Smooth muscle cell (in vitro differentiated cells): ENCODE results near the gene SLC9A2. TPM values are rescaled to one million over a fixed set of nuclear protein-coding genes. Genes with fewer than 3 reads are reported as not detected.
A peak's percentile ranks its signal among the peaks of the same experiment; 100 is the strongest.

ENCODE experiments used
- DNase-seq: peaks from one replicate; lab custom pipeline; 2025; ENCODE audit not compliant: unreplicated experiment; lab: John Stamatoyannopoulos, UW
- H2AFZ ChIP-seq: fragments of 200-600 bp; sonication (generic); 2 replicates; pipeline ENCODE4 v1.6.0; 2016; ENCODE audit warnings: antibody characterized with exemption, low read depth, mild to moderate bottlenecking
- H3F3A ChIP-seq: fragments of 200-600 bp; sonication (generic); 2 replicates; pipeline ENCODE4 v1.6.0; 2017; ENCODE audit warnings: antibody characterized with exemption, low read depth
- H3K27ac ChIP-seq: fragments of 200-600 bp; sonication (generic); 2 replicates; pipeline ENCODE4 v1.5.1; 2016; ENCODE audit warnings: low read depth, mild to moderate bottlenecking
- H3K27me3 ChIP-seq: fragments of 200-600 bp; sonication (generic); 2 replicates; pipeline ENCODE4 v1.6.1; 2016; ENCODE audit warnings: low read depth, mild to moderate bottlenecking
- H3K36me3 ChIP-seq: fragments of 200-600 bp; sonication (generic); 2 replicates; pipeline ENCODE4 v1.5.1; 2016; ENCODE audit warnings: low read depth
- H3K4me1 ChIP-seq: fragments of 200-600 bp; sonication (generic); 2 replicates; pipeline ENCODE4 v1.5.1; 2016; ENCODE audit warnings: low read depth
- H3K4me2 ChIP-seq: fragments of 200-600 bp; sonication (generic); 2 replicates; pipeline ENCODE4 v1.6.0; 2016; ENCODE audit warnings: mild to moderate bottlenecking
- H3K4me3 ChIP-seq: fragments of 200-600 bp; sonication (generic); 2 replicates; pipeline ENCODE4 v1.5.1; 2016; ENCODE audit warnings: mild to moderate bottlenecking
- H3K79me2 ChIP-seq: fragments of 200-600 bp; sonication (generic); 2 replicates; pipeline ENCODE4 v1.6.0; 2016; ENCODE audit warnings: low read depth, mild to moderate bottlenecking
- H3K9ac ChIP-seq: fragments of 200-600 bp; sonication (generic); 2 replicates; pipeline ENCODE4 v1.6.0; 2016; ENCODE audit warnings: low read depth
- H3K9me3 ChIP-seq: fragments of 200-600 bp; sonication (generic); replicated peaks from 2 replicates; pipeline ENCODE4 v1.5.1; 2016; ENCODE audit warnings: low read depth
- H4K20me1 ChIP-seq: fragments of 200-600 bp; sonication (generic); 2 replicates; pipeline ENCODE4 v1.6.0; 2016; ENCODE audit warnings: low read depth
- CTCF ChIP-seq: fragments of 200-600 bp; sonication (generic); IDR thresholded peaks from 2 replicates; pipeline ENCODE4 v1.5.1; 2017; ENCODE audit warnings: borderline replicate concordance, mild to moderate bottlenecking, antibody characterized with exemption; ENCODE audit not compliant: insufficient read depth, poor library complexity, severe bottlenecking
- WGBS: methylation state at CpG from one replicate; pipeline ENCODE4 v1.1.7; 2016; ENCODE audit warnings: low lambda C conversion rate; 5-methylcytosine and 5-hydroxymethylcytosine counted together
- polyA plus RNA-seq: library from polyadenylated mRNA; unstranded; fragments of >200 nt; fragmentation: Nextera tagmentation; extraction: Ambion mirVana; gene quantifications from 2 replicates; pipeline ENCODE4 v1.2.1, GENCODE V29; 2016
- total RNA-seq: library from RNA; depleted of rRNA; stranded (reverse); fragments of >200 nt; gene quantifications from 2 replicates; pipeline ENCODE4 v1.2.3, GENCODE V29; 2014

SLC9A2 gene
- total and polyA plus RNA-seq, 2 experiments from 2014 or later, result not detected

GRCh38 chr2:102589444-102589843 is 29.9 kb upstream of the SLC9A2 start:
- no peaks in the 10 kb centered on the region for H3K9me3 ChIP-seq
- no peaks in the 10 kb centered on the region for H3K79me2 ChIP-seq
- no peak overlapping the region for H3K4me2 ChIP-seq
- no peak overlapping the region for H3K27ac ChIP-seq
- peaks cover 5% of the 10 kb centered on the region for H3K4me1 ChIP-seq
- 86% methylated on average over 4 of the region's 4 CpGs for WGBS
- H4K20me1 ChIP-seq, result no peaks in the 10 kb centered on the region
- H2AFZ ChIP-seq, result no peak overlapping the region
- no peak for DNase-seq
- H3F3A ChIP-seq, result no peaks in the 10 kb centered on the region
- no peak overlapping the region for H3K9ac ChIP-seq
- H3K4me3 ChIP-seq, result no peak overlapping the region
- H3K27me3 ChIP-seq, result no peaks in the 10 kb centered on the region
- no peaks in the 10 kb centered on the region for H3K36me3 ChIP-seq
- no peak for TF ChIP-seq CTCF

DNA sequence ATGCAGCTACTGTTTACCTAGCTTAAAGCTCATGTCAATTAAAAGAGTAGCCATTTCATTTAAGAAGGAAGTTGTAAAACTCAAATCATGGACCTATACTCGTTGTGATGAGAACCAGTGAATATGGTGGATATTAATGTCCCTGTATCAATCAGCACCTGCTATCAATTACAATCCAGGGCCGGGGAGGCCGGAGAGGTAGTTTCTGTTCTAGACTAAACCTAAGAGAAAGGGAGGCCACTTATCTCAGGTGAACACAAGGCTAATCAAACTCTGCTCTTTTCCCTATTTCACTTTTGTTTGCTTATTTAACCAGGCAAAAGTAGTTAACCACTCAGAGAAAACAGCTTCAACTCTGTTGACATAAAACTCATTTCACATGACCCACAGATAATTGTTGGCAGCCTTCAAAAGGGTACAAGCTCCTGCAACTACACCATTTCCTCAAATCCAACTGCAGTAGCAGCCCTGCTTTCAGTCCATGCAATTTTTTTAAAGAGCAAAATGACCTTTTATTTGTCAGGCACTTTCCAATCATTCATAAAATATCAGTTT is 27.8 kb upstream of the SLC9A2 start:
- no peak overlapping the region for H3K27ac ChIP-seq
- DNase-seq, result no peak

DNA sequence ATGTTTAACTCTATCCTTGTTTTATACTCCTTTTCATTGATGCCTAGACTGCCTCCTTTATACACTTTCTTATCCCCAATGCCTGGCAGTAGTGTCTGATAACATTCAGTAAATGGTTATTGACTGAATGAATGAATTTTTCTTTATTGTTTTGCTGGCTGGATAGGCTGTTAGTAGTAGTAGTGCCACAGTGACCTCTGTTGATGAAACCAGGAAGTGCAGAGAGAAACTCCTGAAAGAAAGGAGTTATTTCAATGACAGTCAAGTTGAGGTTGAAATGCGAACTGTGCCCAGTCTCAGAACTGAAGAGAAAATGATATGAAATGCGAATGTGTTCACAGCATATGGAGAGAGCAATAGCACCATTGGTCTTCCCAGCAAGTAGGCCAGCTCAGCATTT is 26.8 kb upstream of the SLC9A2 start:
- no peaks in the 10 kb centered on the region for H3K79me2 ChIP-seq
- H3K4me2 ChIP-seq, result no peak overlapping the region
- H3K4me1 ChIP-seq, result no peaks in the 10 kb centered on the region
- no peaks in the 10 kb centered on the region for H3F3A ChIP-seq
- WGBS, result 78% methylated on average over 2 of the region's 2 CpGs
- H3K27me3 ChIP-seq, result no peaks in the 10 kb centered on the region
- no peak overlapping the region for H2AFZ ChIP-seq
- no peak overlapping the region for H3K4me3 ChIP-seq
- peak; percentile 41 for TF ChIP-seq CTCF
- no peaks in the 10 kb centered on the region for H4K20me1 ChIP-seq
- H3K36me3 ChIP-seq, result no peaks in the 10 kb centered on the region
- no peaks in the 10 kb centered on the region for H3K9me3 ChIP-seq
- no peak overlapping the region for H3K27ac ChIP-seq
- no peak for DNase-seq
- H3K9ac ChIP-seq, result no peak overlapping the region

More for the DNA sequence above, 27.8 kb upstream of the SLC9A2 start:
- Histone ChIP-seq H3K4me2 (no peak overlapping the region), H3K4me3 (no peak overlapping the region), H3K4me1 (no peaks in the 10 kb centered on the region), H3K79me2 (no peaks in the 10 kb centered on the region), H3F3A (no peaks in the 10 kb centered on the region), H3K27me3 (no peaks in the 10 kb centered on the region), H3K36me3 (no peaks in the 10 kb centered on the region), H4K20me1 (no peaks in the 10 kb centered on the region), H2AFZ (no peak overlapping the region), H3K9me3 (no peaks in the 10 kb centered on the region), H3K9ac (no peak overlapping the region)
- TF ChIP-seq CTCF, result no peak
- 87% methylated on average over 3 of the region's 3 CpGs for WGBS

DNA sequence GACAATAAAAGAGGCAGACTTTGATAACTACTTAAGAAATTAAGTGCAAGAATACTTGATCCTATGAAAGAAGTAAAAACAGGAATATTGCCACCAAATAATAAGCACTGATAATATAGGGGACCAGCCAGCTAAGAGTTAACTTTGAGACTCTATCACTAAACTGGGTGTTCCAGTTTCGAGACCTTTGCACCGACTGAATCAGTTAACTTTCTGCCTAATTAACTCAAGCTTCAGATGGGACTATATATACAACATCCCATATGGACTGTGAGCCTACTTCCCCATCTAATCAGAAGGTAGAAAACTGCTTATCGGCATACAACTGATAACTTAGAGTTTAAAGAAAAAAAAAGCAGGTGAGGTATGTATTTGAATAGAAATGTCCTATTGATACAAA is 25.8 kb upstream of the SLC9A2 start:
- Histone ChIP-seq H3K79me2 (no peaks in the 10 kb centered on the region), H3K36me3 (no peaks in the 10 kb centered on the region), H4K20me1 (no peaks in the 10 kb centered on the region), H3K9me3 (no peaks in the 10 kb centered on the region), H3K27ac (no peak overlapping the region), H3K4me2 (no peak overlapping the region), H2AFZ (no peak overlapping the region), H3K9ac (no peak overlapping the region), H3F3A (no peaks in the 10 kb centered on the region), H3K27me3 (peaks cover 3% of the 10 kb centered on the region), H3K4me3 (no peak overlapping the region), H3K4me1 (no peaks in the 10 kb centered on the region)
- TF ChIP-seq CTCF, result no peak
- DNase-seq, result no peak
- 74% methylated on average over 3 of the region's 3 CpGs for whole genome bisulfite sequencing
